Gastrocnemius medialis (tissue), 4 donors: Measurements from ENCODE around the gene RARA. TPM values are rescaled to one million over a fixed set of nuclear protein-coding genes. Genes with fewer than 3 reads are reported as not detected.

ENCODE experiments used
- ATAC-seq, 2 donors: fragments of 150-250 bp; one replicate each; pipeline ENCODE4 v1.9.1; 2016
- DNase-seq, 2 donors: peaks; one replicate each; pipeline ENCODE4 v3.0.0-alpha.2; 2019
- H3K27ac ChIP-seq, 4 donors: fragments of 200-600 bp; sonication (generic); 1 replicate in 1 of 4; 2 replicates in 3 of 4; pipeline ENCODE4 v1.5.1; 2016 to 2018; ENCODE audit warnings: mild to moderate bottlenecking in 2 of 4, moderate library complexity in 1 of 4
- H3K27me3 ChIP-seq, 3 donors: fragments of 200-600 bp; sonication (generic) in 2 of 3; 1 replicate in 1 of 3; 2 replicates in 2 of 3; pipeline versions ENCODE4 v1.5.1 to v1.6.0; 2016 to 2019; ENCODE audit warnings: mild to moderate bottlenecking in 1 of 3, moderate library complexity in 1 of 3
- H3K36me3 ChIP-seq, 2 donors: fragments of 200-600 bp; sonication (generic) in 1 of 2; one replicate each; pipeline ENCODE4 v1.5.1; 2017 to 2018
- H3K4me1 ChIP-seq, 2 donors: fragments of 200-600 bp; sonication (generic) in 1 of 2; one replicate each; pipeline ENCODE4 v1.5.1; 2016 to 2017; ENCODE audit warnings: mild to moderate bottlenecking in 2 of 2
- H3K4me3 ChIP-seq, 4 donors: fragments of 200-600 bp; sonication (generic) in 3 of 4; 1 replicate in 1 of 4; 2 replicates in 3 of 4; pipeline ENCODE4 v1.5.1; 2016 to 2019; ENCODE audit warnings: mild to moderate bottlenecking in 2 of 4
- H3K9me3 ChIP-seq, 3 donors: fragments of 200-600 bp; sonication (generic) in 2 of 3; 1 replicate in 1 of 3; 2 replicates in 2 of 3; pipeline ENCODE4 v1.5.1; 2016 to 2019
- POLR2A ChIP-seq, 2 donors: fragments of 450-650 bp; IDR thresholded peaks; one replicate each; pipeline ENCODE4 v1.6.1; 2017; ENCODE audit warnings: antibody characterized with exemption in 2 of 2, mild to moderate bottlenecking in 2 of 2, moderate library complexity in 2 of 2
- in situ Hi-C, 4 donors: fragments of 200-750 bp; cut with MboI; loops; one replicate each; pipeline versions ENCODE4 v1.15.0 to v1.8.0; 2017; ENCODE audit warnings: low sequenced_read_pairs in 4 of 4
- intact Hi-C: fragments of 100-400 bp; cut with DNase I; formaldehyde crosslinking; loops from one replicate; pipeline ENCODE4 v1.15.1; 2023; ENCODE audit warnings: low total_unique reads
- total RNA-seq, 4 donors: library from RNA; depleted of rRNA; stranded (reverse); fragments of >200 nt; gene quantifications; one replicate each; pipeline versions ENCODE4 v1.1.0 to v1.2.3, GENCODE V29; 2016
- TF ChIP-seq, protein P1 (sequence below), 5 experiments: fragments of 450-650 bp in 3 of 5; fragments of 200-600 bp in 2 of 5; sonication (generic) in 2 of 5; IDR thresholded peaks in 4 of 5; conservative IDR thresholded peaks in 1 of 5; 1 replicate in 4 of 5; 2 replicates in 1 of 5; pipeline ENCODE4 v1.5.1; 2016 to 2019; ENCODE audit warnings: antibody characterized with exemption in 5 of 5, mild to moderate bottlenecking in 3 of 5, moderate library complexity in 3 of 5

RARA gene
- total RNA-seq, 4 donors from 2014 or later = 20.3 to 67.0 (median 48.4) TPM

DNA sequence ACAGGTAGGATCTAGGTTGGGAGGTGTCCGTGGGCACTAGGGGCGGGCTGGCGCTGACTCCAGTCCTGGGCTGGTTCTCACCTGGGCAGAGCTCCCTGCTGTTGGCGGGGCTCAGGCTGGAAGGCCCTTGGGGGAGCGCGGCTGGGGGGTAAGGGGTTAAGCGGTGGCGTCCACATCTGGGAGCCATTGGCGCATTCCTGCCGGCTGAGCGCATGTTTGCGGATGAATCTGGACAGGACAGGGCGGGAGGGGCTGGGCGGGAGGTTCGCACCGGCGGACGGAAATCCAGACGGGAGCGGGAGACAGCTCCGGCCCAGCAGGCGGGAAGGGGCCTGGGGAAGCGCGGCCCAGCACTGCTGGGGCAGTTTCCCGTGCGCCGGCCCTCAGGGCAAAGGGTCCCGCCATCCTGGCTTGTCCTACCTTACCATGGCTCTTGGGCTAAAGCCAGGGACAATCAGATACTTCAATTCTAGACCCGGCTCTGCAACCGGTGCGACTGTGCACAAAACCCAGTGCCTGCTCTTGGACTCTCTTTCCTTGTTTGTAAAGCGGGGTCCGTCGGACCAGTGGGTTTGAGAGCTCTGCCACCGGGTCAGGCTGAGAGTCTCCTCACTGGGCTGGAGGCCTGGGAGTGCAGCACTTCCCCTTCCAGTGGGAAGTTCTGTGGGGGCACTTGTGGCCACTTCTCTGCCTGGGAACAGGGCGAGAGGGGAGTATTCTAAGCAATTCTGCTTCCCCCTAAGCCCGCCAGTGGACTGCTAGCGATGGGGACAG is 7.8 kb downstream of the RARA start:
- in situ Hi-C loops (no loop called here), intact Hi-C loops (loop anchor here (5.0 to 10.0 kb wide), 2 partner anchors 204 to 302 kb away; partner anchors contain the start of gene CSF3)
- peak overlapping the region; percentile 42 to 100 (median 90) for H3K4me3 ChIP-seq
- H3K27ac ChIP-seq = peak overlapping the region; percentile 95 to 100 (median 98)
- TF ChIP-seq, protein P1, sequence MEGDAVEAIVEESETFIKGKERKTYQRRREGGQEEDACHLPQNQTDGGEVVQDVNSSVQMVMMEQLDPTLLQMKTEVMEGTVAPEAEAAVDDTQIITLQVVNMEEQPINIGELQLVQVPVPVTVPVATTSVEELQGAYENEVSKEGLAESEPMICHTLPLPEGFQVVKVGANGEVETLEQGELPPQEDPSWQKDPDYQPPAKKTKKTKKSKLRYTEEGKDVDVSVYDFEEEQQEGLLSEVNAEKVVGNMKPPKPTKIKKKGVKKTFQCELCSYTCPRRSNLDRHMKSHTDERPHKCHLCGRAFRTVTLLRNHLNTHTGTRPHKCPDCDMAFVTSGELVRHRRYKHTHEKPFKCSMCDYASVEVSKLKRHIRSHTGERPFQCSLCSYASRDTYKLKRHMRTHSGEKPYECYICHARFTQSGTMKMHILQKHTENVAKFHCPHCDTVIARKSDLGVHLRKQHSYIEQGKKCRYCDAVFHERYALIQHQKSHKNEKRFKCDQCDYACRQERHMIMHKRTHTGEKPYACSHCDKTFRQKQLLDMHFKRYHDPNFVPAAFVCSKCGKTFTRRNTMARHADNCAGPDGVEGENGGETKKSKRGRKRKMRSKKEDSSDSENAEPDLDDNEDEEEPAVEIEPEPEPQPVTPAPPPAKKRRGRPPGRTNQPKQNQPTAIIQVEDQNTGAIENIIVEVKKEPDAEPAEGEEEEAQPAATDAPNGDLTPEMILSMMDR (IDR thresholded peaks at IDR 0.05 in 4 of 5, conservative IDR thresholded peaks at IDR 0.05 in 1 of 5) = peak in 1 of 5 experiments; percentile 8
- no peak for TF ChIP-seq POLR2A (IDR thresholded peaks at IDR 0.05)
- no peak for ATAC-seq
- H3K9me3 ChIP-seq = no peaks in the 10 kb centered on the region
- no peaks in the 10 kb centered on the region for H3K27me3 ChIP-seq
- no peaks in the 10 kb centered on the region for H3K36me3 ChIP-seq
- DNase-seq = peak in 1 of 2 donors; percentile 62
- H3K4me1 ChIP-seq = peaks cover 76 to 89% of the 10 kb centered on the region in 2 donors

DNA sequence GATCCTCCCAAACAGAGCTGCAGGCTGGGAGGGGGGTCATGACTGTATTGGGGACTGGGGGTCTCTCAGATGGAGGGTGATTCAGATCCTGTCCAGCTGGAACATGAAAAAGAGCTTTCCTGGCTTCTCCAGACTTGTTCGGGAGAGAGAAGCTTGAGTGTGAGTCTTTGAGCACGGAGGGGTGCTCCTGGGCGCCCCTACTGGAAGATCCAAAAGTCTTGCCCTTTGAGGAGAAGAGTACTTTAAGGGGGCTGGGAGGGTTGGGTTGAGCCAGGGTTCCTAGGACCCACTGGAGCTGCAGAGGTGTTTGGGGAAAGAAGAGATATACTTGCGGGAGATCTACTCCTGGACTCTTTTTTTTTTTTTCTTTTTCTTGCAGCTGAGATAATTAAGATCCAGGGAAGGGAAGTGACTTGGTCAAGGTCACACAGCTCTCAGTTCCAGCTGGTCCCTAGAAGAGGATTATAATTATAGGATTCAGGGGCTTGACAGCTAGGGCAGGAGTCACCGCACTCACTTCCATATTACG is 8.4 kb downstream of the RARA start:
- Histone ChIP-seq H3K4me1 (peaks cover 76 to 89% of the 10 kb centered on the region in 2 donors), H3K27ac (peak overlapping the region; percentile 95 to 100 (median 98)), H3K9me3 (no peaks in the 10 kb centered on the region), H3K36me3 (no peaks in the 10 kb centered on the region), H3K4me3 (peak overlapping the region; percentile 82 to 100 (median 90)), H3K27me3 (no peaks in the 10 kb centered on the region)
- peak in 1 of 2 donors; percentile 78 for DNase-seq
- intact Hi-C loops = loop anchor here (5.0 to 10.0 kb wide), 2 partner anchors 205 to 303 kb away; partner anchors contain the start of gene CSF3
- in situ Hi-C loops = no loop called here
- TF ChIP-seq POLR2A (IDR thresholded peaks at IDR 0.05) = no peak
- TF ChIP-seq, protein P1 (IDR thresholded peaks at IDR 0.05 in 4 of 5, conservative IDR thresholded peaks at IDR 0.05 in 1 of 5) = peak in 4 of 5 experiments; percentile 34 to 69 (median 46)
- peak; percentile 0 to 3 for ATAC-seq

DNA sequence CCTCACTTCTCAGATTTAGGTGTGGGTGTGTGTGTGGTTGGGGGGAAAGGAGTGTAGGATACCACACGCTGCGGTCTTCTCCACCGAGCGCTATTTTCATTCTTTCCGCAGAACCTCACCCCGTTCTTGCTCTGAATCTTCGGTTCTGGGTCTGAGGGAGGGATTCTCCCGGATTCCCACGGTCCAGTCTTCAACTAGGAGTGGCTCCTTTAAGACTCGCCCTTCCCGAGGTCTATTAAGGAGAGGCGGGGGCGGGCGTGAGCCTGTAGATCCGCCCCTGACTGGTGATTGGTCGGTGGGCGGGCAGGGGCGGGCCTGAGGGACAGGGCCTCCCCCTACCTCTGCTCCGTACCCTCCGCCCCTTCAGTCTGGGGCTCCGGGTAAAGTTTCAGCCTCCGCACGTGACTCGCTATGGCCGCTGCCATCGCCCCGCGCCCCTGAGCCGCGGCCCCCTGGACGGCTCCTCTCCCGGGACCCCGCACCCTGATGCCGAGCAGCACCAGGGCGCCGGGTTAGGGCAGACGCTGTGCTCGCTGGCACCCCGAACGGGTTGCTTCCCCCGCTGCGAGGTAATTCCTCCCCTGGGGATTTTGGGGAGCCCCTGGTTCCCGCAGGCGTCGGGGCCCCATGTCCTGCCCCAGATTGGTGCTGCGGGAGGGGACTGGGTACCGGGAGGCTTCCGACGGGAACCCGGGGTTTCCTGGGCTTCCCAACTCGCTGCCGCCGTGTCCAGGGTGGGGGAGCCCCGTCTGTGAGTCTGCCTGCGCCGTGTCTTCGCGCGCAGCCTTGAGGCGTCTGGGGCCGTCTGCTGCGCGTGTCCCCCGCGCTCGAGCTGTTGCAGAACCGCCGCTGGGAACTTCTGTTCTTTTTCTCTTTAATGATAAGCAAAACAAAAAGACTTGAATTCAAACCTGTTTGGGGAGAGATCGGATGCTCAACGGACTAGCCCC is 9.2 kb downstream of the RARA start:
- intact Hi-C loops = loop anchor here (2.0 to 10.0 kb wide), 4 partner anchors 15 to 1371 kb away; partner anchors contain the start of genes CSF3 and EIF1
- DNase-seq = peak; percentile 97 to 98

More for the DNA sequence above, 9.2 kb downstream of the RARA start:
- peak; percentile 98 for TF ChIP-seq POLR2A (IDR thresholded peaks at IDR 0.05)
- TF ChIP-seq, protein P1 (IDR thresholded peaks at IDR 0.05 in 4 of 5, conservative IDR thresholded peaks at IDR 0.05 in 1 of 5) = no peak
- H3K27me3 ChIP-seq = no peaks in the 10 kb centered on the region
- H3K9me3 ChIP-seq = no peaks in the 10 kb centered on the region
- peak; percentile 43 to 66 for ATAC-seq
- H3K36me3 ChIP-seq = no peaks in the 10 kb centered on the region
- peaks cover 76 to 89% of the 10 kb centered on the region in 2 donors for H3K4me1 ChIP-seq
- peak overlapping the region; percentile 95 to 100 (median 98) for H3K27ac ChIP-seq
- in situ Hi-C loops = no loop called here
- H3K4me3 ChIP-seq = peak overlapping the region; percentile 82 to 100 (median 90)
